ENCODE results near the gene GSTO1.

GSTO1 gene

GRCh38 chr10:104315486-104315921 lies 60.8 kb downstream of the GSTO1 start:
- H3K27me3 ChIP-seq (ENCODE audit: control insufficient read depth, insufficient read depth, low read length, poor library complexity, severe bottlenecking): no peaks in the 10 kb centered on the region
- no peak overlapping the region for H3K27ac ChIP-seq (ENCODE audit: insufficient read depth, low read depth, low read length, poor library complexity, severe bottlenecking)
- H3K9me3 ChIP-seq (ENCODE audit: control insufficient read depth, low read length): no peaks in the 10 kb centered on the region
- H3K4me3 ChIP-seq (ENCODE audit: insufficient read depth, low read depth, low read length): no peak overlapping the region
- peaks cover 11% of the 10 kb centered on the region for H3K4me1 ChIP-seq (ENCODE audit: control insufficient read depth, insufficient read depth, low read length)
- 96 to 97% methylated on average over 22 of the region's 22 CpGs for WGBS, 2 experiments
- H3K36me3 ChIP-seq (ENCODE audit: control insufficient read depth, insufficient read depth, low read length): no peaks in the 10 kb centered on the region

- Histone ChIP-seq H3K9me3 (ENCODE audit: control insufficient read depth, low read length) (no peaks in the 10 kb centered on the region), H3K36me3 (ENCODE audit: control insufficient read depth, insufficient read depth, low read length) (no peaks in the 10 kb centered on the region), H3K27me3 (ENCODE audit: control insufficient read depth, insufficient read depth, low read length, poor library complexity, severe bottlenecking) (peaks cover 4% of the 10 kb centered on the region), H3K4me1 (ENCODE audit: control insufficient read depth, insufficient read depth, low read length) (peaks cover 11% of the 10 kb centered on the region), H3K4me3 (ENCODE audit: insufficient read depth, low read depth, low read length) (no peak overlapping the region), H3K27ac (ENCODE audit: insufficient read depth, low read depth, low read length, poor library complexity, severe bottlenecking) (no peak overlapping the region)
- 86% methylated on average over 9 of the region's 9 CpGs for WGBS, 2 experiments
Observed at GRCh38 chr10:104316321-104317099, 61.8 kb downstream of the GSTO1 start.

Measured in ectodermal cell (in vitro differentiated cells).